ENCODE results near the gene TRPV3. TPM values are rescaled to one million over a fixed set of nuclear protein-coding genes. Genes with fewer than 3 reads are reported as not detected.
A peak's percentile ranks its signal among the peaks of the same experiment; 100 is the strongest.

Gene TRPV3
- total and polyA plus RNA-seq, 2 experiments from 2014 or later, result 0.15 to 0.69 TPM

DNA sequence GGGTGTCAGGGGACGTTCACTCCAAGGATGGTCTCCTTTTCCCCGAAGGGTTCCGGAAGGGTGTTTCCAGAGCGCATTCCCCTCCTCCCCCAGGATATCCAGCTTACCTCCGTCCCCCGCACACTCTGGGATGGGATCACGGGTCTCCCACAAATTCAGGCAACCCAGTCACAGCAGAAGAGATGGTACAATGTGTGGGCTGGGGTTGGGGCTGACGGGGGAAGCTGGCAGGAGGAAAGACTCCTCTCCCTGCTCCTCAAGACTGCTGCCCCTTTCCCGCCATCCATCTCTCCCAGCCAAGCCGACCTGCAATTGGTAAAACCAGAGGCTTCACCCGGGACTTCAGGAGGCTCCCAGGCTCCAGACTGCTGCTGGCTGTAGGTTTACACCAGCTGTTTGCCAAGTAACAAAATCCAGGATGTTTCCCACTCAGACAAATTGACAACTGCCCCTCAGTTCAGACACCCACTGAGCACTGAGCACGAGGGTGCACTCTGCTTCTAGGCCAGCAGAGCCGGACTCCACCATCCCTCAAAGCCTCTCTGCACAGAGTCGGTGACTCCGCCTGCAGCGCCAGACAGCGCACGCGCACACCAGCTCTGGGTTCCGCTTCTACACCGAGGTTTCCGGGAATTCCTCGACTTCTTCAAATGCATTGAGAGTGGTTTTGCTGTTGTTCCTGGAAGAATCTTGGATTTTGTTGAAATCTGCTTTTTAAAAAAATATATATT, 44.1 kb downstream of the TRPV3 start:
- DNase-seq (ENCODE audit: low spot score) (no peak), ATAC-seq (peak; percentile 58)
- Histone ChIP-seq H2AFZ (peak overlapping the region; percentile 93), H3K27me3 (ENCODE audit: insufficient read depth) (no peaks in the 10 kb centered on the region), H3K79me2 (replicated peaks; ENCODE audit: insufficient read depth) (no peaks in the 10 kb centered on the region), H4K20me1 (replicated peaks; ENCODE audit: insufficient read depth) (no peaks in the 10 kb centered on the region), H3F3A (replicated peaks; ENCODE audit: low read depth) (no peaks in the 10 kb centered on the region), H3K4me3 (no peak overlapping the region), H3K36me3 (ENCODE audit: insufficient read depth) (no peaks in the 10 kb centered on the region; the same call in 1 of the 2 replicates), H3K9me2 (ENCODE audit: insufficient read depth) (peaks cover 6% of the 10 kb centered on the region; the same call in 1 of the 2 replicates), H3K4me2 (peak overlapping the region; percentile 69), H3K27ac (ENCODE audit: low read depth) (no peak overlapping the region), H3K4me1 (ENCODE audit: insufficient read depth) (peaks cover 28% of the 10 kb centered on the region)
- Mint-ChIP-seq H3K36me3 (ENCODE audit: low read depth) (no peaks in the 10 kb centered on the region), H3K27ac (no peak overlapping the region), H3K9me3 (peaks cover 6% of the 10 kb centered on the region; the same call in 2 of the 3 replicates), H3K27me3 (ENCODE audit: insufficient read depth, low read depth, poor library complexity) (peaks cover 31% of the 10 kb centered on the region), H3K4me1 (peaks cover 36% of the 10 kb centered on the region), H3K4me3 (0 out of 3 replicates have a peak overlapping the region, but pooled peaks have one; percentile 41)
- TF ChIP-seq EZH2 (IDR thresholded peaks at IDR 0.05; ENCODE audit: low read depth, unreplicated experiment), result no peak

- Histone ChIP-seq H3K9me2 (ENCODE audit: insufficient read depth) (peaks cover 8% of the 10 kb centered on the region; the same call in 1 of the 2 replicates), H3K4me3 (no peak overlapping the region), H2AFZ (peak overlapping the region; percentile 93), H4K20me1 (replicated peaks; ENCODE audit: insufficient read depth) (no peaks in the 10 kb centered on the region), H3K27me3 (ENCODE audit: insufficient read depth) (no peaks in the 10 kb centered on the region), H3K79me2 (replicated peaks; ENCODE audit: insufficient read depth) (no peaks in the 10 kb centered on the region), H3K4me1 (ENCODE audit: insufficient read depth) (peaks cover 28% of the 10 kb centered on the region), H3F3A (replicated peaks; ENCODE audit: low read depth) (no peaks in the 10 kb centered on the region), H3K4me2 (peak overlapping the region; percentile 69), H3K36me3 (ENCODE audit: insufficient read depth) (no peaks in the 10 kb centered on the region; the same call in 1 of the 2 replicates), H3K27ac (ENCODE audit: low read depth) (no peak overlapping the region)
- DNase-seq (ENCODE audit: low spot score), result peak; percentile 46
- Mint-ChIP-seq H3K27ac (no peak overlapping the region), H3K27me3 (ENCODE audit: insufficient read depth, low read depth, poor library complexity) (peaks cover 31% of the 10 kb centered on the region), H3K4me1 (peaks cover 36% of the 10 kb centered on the region), H3K9me3 (peaks cover 6% of the 10 kb centered on the region; the same call in 2 of the 3 replicates), H3K36me3 (ENCODE audit: low read depth) (no peaks in the 10 kb centered on the region), H3K4me3 (no peak overlapping the region)
- ATAC-seq, result peak; percentile 91
- TF ChIP-seq, protein P1, sequence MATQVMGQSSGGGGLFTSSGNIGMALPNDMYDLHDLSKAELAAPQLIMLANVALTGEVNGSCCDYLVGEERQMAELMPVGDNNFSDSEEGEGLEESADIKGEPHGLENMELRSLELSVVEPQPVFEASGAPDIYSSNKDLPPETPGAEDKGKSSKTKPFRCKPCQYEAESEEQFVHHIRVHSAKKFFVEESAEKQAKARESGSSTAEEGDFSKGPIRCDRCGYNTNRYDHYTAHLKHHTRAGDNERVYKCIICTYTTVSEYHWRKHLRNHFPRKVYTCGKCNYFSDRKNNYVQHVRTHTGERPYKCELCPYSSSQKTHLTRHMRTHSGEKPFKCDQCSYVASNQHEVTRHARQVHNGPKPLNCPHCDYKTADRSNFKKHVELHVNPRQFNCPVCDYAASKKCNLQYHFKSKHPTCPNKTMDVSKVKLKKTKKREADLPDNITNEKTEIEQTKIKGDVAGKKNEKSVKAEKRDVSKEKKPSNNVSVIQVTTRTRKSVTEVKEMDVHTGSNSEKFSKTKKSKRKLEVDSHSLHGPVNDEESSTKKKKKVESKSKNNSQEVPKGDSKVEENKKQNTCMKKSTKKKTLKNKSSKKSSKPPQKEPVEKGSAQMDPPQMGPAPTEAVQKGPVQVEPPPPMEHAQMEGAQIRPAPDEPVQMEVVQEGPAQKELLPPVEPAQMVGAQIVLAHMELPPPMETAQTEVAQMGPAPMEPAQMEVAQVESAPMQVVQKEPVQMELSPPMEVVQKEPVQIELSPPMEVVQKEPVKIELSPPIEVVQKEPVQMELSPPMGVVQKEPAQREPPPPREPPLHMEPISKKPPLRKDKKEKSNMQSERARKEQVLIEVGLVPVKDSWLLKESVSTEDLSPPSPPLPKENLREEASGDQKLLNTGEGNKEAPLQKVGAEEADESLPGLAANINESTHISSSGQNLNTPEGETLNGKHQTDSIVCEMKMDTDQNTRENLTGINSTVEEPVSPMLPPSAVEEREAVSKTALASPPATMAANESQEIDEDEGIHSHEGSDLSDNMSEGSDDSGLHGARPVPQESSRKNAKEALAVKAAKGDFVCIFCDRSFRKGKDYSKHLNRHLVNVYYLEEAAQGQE (IDR thresholded peaks at IDR 0.05; ENCODE audit: unreplicated experiment), result no peak
- TF ChIP-seq ZNF331 (CRISPR knock-in tag; IDR thresholded peaks at IDR 0.05; ENCODE audit: low read depth) (no peak), STAT1 (IDR thresholded peaks at IDR 0.05; ENCODE audit: unreplicated experiment) (no peak), ZNF462 (CRISPR knock-in tag; IDR thresholded peaks at IDR 0.05) (no peak), NANOG (IDR thresholded peaks at IDR 0.05; ENCODE audit: borderline replicate concordance) (no peak), JUNB (IDR thresholded peaks at IDR 0.05; ENCODE audit: unreplicated experiment) (no peak)
- TF ChIP-seq, protein P2, sequence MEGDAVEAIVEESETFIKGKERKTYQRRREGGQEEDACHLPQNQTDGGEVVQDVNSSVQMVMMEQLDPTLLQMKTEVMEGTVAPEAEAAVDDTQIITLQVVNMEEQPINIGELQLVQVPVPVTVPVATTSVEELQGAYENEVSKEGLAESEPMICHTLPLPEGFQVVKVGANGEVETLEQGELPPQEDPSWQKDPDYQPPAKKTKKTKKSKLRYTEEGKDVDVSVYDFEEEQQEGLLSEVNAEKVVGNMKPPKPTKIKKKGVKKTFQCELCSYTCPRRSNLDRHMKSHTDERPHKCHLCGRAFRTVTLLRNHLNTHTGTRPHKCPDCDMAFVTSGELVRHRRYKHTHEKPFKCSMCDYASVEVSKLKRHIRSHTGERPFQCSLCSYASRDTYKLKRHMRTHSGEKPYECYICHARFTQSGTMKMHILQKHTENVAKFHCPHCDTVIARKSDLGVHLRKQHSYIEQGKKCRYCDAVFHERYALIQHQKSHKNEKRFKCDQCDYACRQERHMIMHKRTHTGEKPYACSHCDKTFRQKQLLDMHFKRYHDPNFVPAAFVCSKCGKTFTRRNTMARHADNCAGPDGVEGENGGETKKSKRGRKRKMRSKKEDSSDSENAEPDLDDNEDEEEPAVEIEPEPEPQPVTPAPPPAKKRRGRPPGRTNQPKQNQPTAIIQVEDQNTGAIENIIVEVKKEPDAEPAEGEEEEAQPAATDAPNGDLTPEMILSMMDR (conservative IDR thresholded peaks at IDR 0.05; ENCODE audit: low read depth in 2 of 2), result no peak
Observed at GRCh38 chr17:3512505-3513171, 45.0 kb downstream of the TRPV3 start.
